Measurements from ENCODE around the gene TLK1. TPM values are rescaled to one million over a fixed set of nuclear protein-coding genes. Genes with fewer than 3 reads are reported as not detected.

The TLK1 gene
- polyA plus RNA-seq, 1 donor from 2014 or later, result 33.1 TPM

- Histone ChIP-seq H3K27me3 (ENCODE audit: insufficient read depth, low read depth, low read length) (no peaks in the 10 kb centered on the region), H3K9me2 (ENCODE audit: insufficient read depth, low read length) (no peaks in the 10 kb centered on the region), H3K27ac (ENCODE audit: low read length) (no peak overlapping the region), H3K79me2 (replicated peaks; ENCODE audit: insufficient read depth, low read length) (no peaks in the 10 kb centered on the region), H3F3A (ENCODE audit: insufficient read depth, low read length, poor library complexity, severe bottlenecking) (no peaks in the 10 kb centered on the region), H3K36me3 (ENCODE audit: insufficient read depth, low read length) (no peaks in the 10 kb centered on the region), H3K9me3 (ENCODE audit: low read length) (no peaks in the 10 kb centered on the region), H3K4me2 (ENCODE audit: low read length) (no peak overlapping the region), H2AFZ (ENCODE audit: low read depth, low read length) (no peak overlapping the region), H3K9ac (ENCODE audit: low read length) (no peak overlapping the region), H3K4me3 (ENCODE audit: low read length) (no peak overlapping the region), H4K20me1 (ENCODE audit: insufficient read depth) (no peaks in the 10 kb centered on the region)
- TF ChIP-seq, protein P1, sequence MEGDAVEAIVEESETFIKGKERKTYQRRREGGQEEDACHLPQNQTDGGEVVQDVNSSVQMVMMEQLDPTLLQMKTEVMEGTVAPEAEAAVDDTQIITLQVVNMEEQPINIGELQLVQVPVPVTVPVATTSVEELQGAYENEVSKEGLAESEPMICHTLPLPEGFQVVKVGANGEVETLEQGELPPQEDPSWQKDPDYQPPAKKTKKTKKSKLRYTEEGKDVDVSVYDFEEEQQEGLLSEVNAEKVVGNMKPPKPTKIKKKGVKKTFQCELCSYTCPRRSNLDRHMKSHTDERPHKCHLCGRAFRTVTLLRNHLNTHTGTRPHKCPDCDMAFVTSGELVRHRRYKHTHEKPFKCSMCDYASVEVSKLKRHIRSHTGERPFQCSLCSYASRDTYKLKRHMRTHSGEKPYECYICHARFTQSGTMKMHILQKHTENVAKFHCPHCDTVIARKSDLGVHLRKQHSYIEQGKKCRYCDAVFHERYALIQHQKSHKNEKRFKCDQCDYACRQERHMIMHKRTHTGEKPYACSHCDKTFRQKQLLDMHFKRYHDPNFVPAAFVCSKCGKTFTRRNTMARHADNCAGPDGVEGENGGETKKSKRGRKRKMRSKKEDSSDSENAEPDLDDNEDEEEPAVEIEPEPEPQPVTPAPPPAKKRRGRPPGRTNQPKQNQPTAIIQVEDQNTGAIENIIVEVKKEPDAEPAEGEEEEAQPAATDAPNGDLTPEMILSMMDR (IDR thresholded peaks at IDR 0.05; ENCODE audit: poor library complexity, severe bottlenecking), result no peak
- TF ChIP-seq, protein P2, sequence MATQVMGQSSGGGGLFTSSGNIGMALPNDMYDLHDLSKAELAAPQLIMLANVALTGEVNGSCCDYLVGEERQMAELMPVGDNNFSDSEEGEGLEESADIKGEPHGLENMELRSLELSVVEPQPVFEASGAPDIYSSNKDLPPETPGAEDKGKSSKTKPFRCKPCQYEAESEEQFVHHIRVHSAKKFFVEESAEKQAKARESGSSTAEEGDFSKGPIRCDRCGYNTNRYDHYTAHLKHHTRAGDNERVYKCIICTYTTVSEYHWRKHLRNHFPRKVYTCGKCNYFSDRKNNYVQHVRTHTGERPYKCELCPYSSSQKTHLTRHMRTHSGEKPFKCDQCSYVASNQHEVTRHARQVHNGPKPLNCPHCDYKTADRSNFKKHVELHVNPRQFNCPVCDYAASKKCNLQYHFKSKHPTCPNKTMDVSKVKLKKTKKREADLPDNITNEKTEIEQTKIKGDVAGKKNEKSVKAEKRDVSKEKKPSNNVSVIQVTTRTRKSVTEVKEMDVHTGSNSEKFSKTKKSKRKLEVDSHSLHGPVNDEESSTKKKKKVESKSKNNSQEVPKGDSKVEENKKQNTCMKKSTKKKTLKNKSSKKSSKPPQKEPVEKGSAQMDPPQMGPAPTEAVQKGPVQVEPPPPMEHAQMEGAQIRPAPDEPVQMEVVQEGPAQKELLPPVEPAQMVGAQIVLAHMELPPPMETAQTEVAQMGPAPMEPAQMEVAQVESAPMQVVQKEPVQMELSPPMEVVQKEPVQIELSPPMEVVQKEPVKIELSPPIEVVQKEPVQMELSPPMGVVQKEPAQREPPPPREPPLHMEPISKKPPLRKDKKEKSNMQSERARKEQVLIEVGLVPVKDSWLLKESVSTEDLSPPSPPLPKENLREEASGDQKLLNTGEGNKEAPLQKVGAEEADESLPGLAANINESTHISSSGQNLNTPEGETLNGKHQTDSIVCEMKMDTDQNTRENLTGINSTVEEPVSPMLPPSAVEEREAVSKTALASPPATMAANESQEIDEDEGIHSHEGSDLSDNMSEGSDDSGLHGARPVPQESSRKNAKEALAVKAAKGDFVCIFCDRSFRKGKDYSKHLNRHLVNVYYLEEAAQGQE (IDR thresholded peaks at IDR 0.05; ENCODE audit: borderline replicate concordance), result no peak
- TF ChIP-seq EZH2 (IDR thresholded peaks at IDR 0.05; ENCODE audit: borderline replicate concordance, insufficient read depth, low read length, poor library complexity, severe bottlenecking), result no peak
- TF ChIP-seq MXI1 (conservative IDR thresholded peaks at IDR 0.05; ENCODE audit: poor library complexity, severe bottlenecking), result no peak
- TF ChIP-seq SMC3 (conservative IDR thresholded peaks at IDR 0.05; ENCODE audit: poor library complexity), result no peak
- TF ChIP-seq TAF1 (IDR thresholded peaks at IDR 0.05; ENCODE audit: low read depth), result no peak
- TF ChIP-seq EP300 (conservative IDR thresholded peaks at IDR 0.05; ENCODE audit: poor library complexity, severe bottlenecking), result no peak
These were observed 44.9 kb upstream of the TLK1 start for GRCh38 chr2:171205551-171205950.

DNA sequence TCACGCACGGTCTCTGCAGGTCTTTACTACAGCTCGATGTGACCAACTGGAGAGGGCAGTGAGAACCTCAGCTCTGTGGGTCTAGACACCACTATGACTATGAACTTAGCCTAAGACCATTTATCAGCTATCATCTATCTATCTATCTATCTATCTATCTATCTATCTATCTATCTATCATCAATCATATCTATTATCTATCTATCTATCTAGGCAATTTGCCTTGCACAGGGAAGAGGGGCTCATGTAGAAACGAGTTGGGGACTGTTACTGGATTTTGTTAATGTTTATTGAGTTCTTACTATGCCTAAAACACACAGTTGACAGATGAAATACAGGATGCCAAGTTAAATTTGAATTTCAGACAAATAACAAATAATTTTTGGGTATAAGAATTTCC lies 41.1 kb upstream of the TLK1 start:
- Histone ChIP-seq H2AFZ (ENCODE audit: low read depth, low read length) (no peak overlapping the region), H3K36me3 (ENCODE audit: insufficient read depth, low read length) (no peaks in the 10 kb centered on the region)

More for the DNA sequence above, 41.1 kb upstream of the TLK1 start:
- no peaks in the 10 kb centered on the region for H3F3A ChIP-seq (ENCODE audit: insufficient read depth, low read length, poor library complexity, severe bottlenecking)
- no peak overlapping the region for H3K9ac ChIP-seq (ENCODE audit: low read length)
- H3K4me2 ChIP-seq (ENCODE audit: low read length), result no peak overlapping the region
- H3K27me3 ChIP-seq (ENCODE audit: insufficient read depth, low read depth, low read length), result no peaks in the 10 kb centered on the region
- no peak overlapping the region for H3K4me3 ChIP-seq (ENCODE audit: low read length)
- H3K9me2 ChIP-seq (ENCODE audit: insufficient read depth, low read length), result no peaks in the 10 kb centered on the region
- no peaks in the 10 kb centered on the region for H3K9me3 ChIP-seq (ENCODE audit: low read length)
- H4K20me1 ChIP-seq (ENCODE audit: insufficient read depth), result no peaks in the 10 kb centered on the region
- TF ChIP-seq SMC3 (conservative IDR thresholded peaks at IDR 0.05; ENCODE audit: poor library complexity) (no peak), RAD21 (conservative IDR thresholded peaks at IDR 0.05) (no peak), EZH2 (IDR thresholded peaks at IDR 0.05; ENCODE audit: borderline replicate concordance, insufficient read depth, low read length, poor library complexity, severe bottlenecking) (no peak), POLR2AphosphoS5 (IDR thresholded peaks at IDR 0.05) (no peak)
- TF ChIP-seq, protein P2 (IDR thresholded peaks at IDR 0.05; ENCODE audit: borderline replicate concordance), result no peak
- no peaks in the 10 kb centered on the region for H3K79me2 ChIP-seq (replicated peaks; ENCODE audit: insufficient read depth, low read length)
- no peak overlapping the region for H3K27ac ChIP-seq (ENCODE audit: low read length)

Measured in neural cell (in vitro differentiated cells).